Choroid plexus epithelial cell (primary cell): ENCODE measurements around the gene IL17RE.
"Not testable (repeated sequence)": the region's sequence is repeated elsewhere in the genome, so short reads cannot be mapped to it uniquely, and the experiment has no call there.

Experiments
- DNase-seq: peaks from one replicate; pipeline ENCODE4 v3.0.0-alpha.2; 2010; ENCODE audit warnings: low read depth
- H3K4me3 ChIP-seq: 2 replicates; pipeline ENCODE4 v1.5.1; 2011; ENCODE audit warnings: low read depth, mild to moderate bottlenecking, control low read depth, low read length, moderate library complexity
- CTCF ChIP-seq: conservative IDR thresholded peaks from 2 replicates; pipeline ENCODE4 v1.5.1; 2011; ENCODE audit warnings: low read depth, mild to moderate bottlenecking, control low read depth, inconsistent platforms, low read length, moderate library complexity

Gene IL17RE

GRCh38 chr3:9863058-9863772 lies 39.4 kb upstream of the IL17RE start:
- TF ChIP-seq CTCF, result no peak
- DNase-seq, result no peak
- no peak overlapping the region for H3K4me3 ChIP-seq

- peak; percentile 97 for DNase-seq
- no peak for TF ChIP-seq CTCF
- peak overlapping the region; percentile 8 for H3K4me3 ChIP-seq
Observed at GRCh38 chr3:9864200-9864927, 38.3 kb upstream of the IL17RE start.

GRCh38 chr3:9865125-9865637 lies 37.5 kb upstream of the IL17RE start:
- not testable (repeated sequence) for DNase-seq

GRCh38 chr3:9866639-9867038 lies 36.0 kb upstream of the IL17RE start:
- no peak for TF ChIP-seq CTCF
- DNase-seq, result peak; percentile 43
- H3K4me3 ChIP-seq, result no peak overlapping the region

More at GRCh38 chr3:9865125-9865637, 37.5 kb upstream of the IL17RE start:
- H3K4me3 ChIP-seq, result not testable (repeated sequence)

- H3K4me3 ChIP-seq, result no peak overlapping the region
- DNase-seq, result no peak
- TF ChIP-seq CTCF, result no peak
Observed at GRCh38 chr3:9867106-9867505, 35.5 kb upstream of the IL17RE start.

- DNase-seq, result no peak
- H3K4me3 ChIP-seq, result no peak overlapping the region
- no peak for TF ChIP-seq CTCF
Observed at GRCh38 chr3:9869955-9870354, 32.7 kb upstream of the IL17RE start.

- H3K4me3 ChIP-seq, result no peak overlapping the region
- no peak for TF ChIP-seq CTCF
- DNase-seq, result peak; percentile 73
Observed at GRCh38 chr3:9870978-9871377, 31.7 kb upstream of the IL17RE start.

GRCh38 chr3:9872067-9872466 lies 30.6 kb upstream of the IL17RE start:
- not testable (repeated sequence) for H3K4me3 ChIP-seq, DNase-seq
